WTC11 (cell line): ENCODE results near the gene EDARADD. TPM values are rescaled to one million over a fixed set of nuclear protein-coding genes. Genes with fewer than 3 reads are reported as not detected.

Source experiments
- CREM ChIP-seq: sonication (generic); formaldehyde crosslinking; IDR thresholded peaks from 2 replicates; pipeline ENCODE4 v1.8.1; 2022; ENCODE audit warnings: mild to moderate bottlenecking, missing genetic modification reagents, moderate library complexity
- FOXJ3 ChIP-seq: sonication (generic); formaldehyde crosslinking; IDR thresholded peaks from 2 replicates; pipeline ENCODE4 v1.9.0; 2021; ENCODE audit warnings: missing genetic modification reagents, mild to moderate bottlenecking, borderline replicate concordance
- FOXK1 ChIP-seq: sonication (generic); formaldehyde crosslinking; IDR thresholded peaks from 2 replicates; pipeline ENCODE4 v1.8.0; 2022; ENCODE audit warnings: mild to moderate bottlenecking, moderate library complexity, missing genetic modification reagents
- GABPB1 ChIP-seq: sonication (generic); formaldehyde crosslinking; IDR thresholded peaks from 2 replicates; pipeline ENCODE4 v1.8.1; 2023; ENCODE audit warnings: mild to moderate bottlenecking, missing genetic modification reagents
- GTF2I ChIP-seq: fragments of 250-450 bp; sonication (Bioruptor Pico); conservative IDR thresholded peaks from 2 replicates; pipeline ENCODE4 v1.4.0; 2021; ENCODE audit warnings: mild to moderate bottlenecking
- NFE2L1 ChIP-seq: sonication (generic); formaldehyde crosslinking; IDR thresholded peaks from 2 replicates; pipeline ENCODE4 v1.8.1; 2023; ENCODE audit warnings: missing genetic modification reagents
- OVOL2 ChIP-seq: fragments of 250-450 bp; sonication (Bioruptor Pico); IDR thresholded peaks from 2 replicates; pipeline ENCODE4 v1.9.0; 2021; ENCODE audit warnings: mild to moderate bottlenecking, borderline replicate concordance
- PRRX2 ChIP-seq: fragments of 250-450 bp; sonication (Bioruptor Pico); IDR thresholded peaks from 2 replicates; pipeline ENCODE4 v1.8.0; 2021; ENCODE audit warnings: mild to moderate bottlenecking
- SMAD4 ChIP-seq: sonication (generic); formaldehyde crosslinking; IDR thresholded peaks from 2 replicates; pipeline ENCODE4 v1.8.0; 2022; ENCODE audit warnings: mild to moderate bottlenecking, missing genetic modification reagents
- SP1 ChIP-seq: sonication (generic); formaldehyde crosslinking; conservative IDR thresholded peaks from 2 replicates; pipeline ENCODE4 v1.8.1; 2022; ENCODE audit warnings: missing genetic modification reagents
- TEAD1 ChIP-seq: sonication (generic); formaldehyde crosslinking; IDR thresholded peaks from 2 replicates; pipeline ENCODE4 v1.8.0; 2022; ENCODE audit warnings: mild to moderate bottlenecking, missing genetic modification reagents
- ZNF138 ChIP-seq: sonication (generic); formaldehyde crosslinking; conservative IDR thresholded peaks from 2 replicates; pipeline ENCODE4 v1.8.1; 2022; ENCODE audit warnings: mild to moderate bottlenecking, moderate library complexity, missing genetic modification reagents
- total RNA-seq: library from RNA; stranded (reverse); gene quantifications from 3 replicates; pipeline ENCODE4 v1.2.3, GENCODE V29; 2021
- TF ChIP-seq, protein P1 (sequence below): sonication (generic); formaldehyde crosslinking; IDR thresholded peaks from 2 replicates; pipeline ENCODE4 v1.8.1; 2023; ENCODE audit warnings: mild to moderate bottlenecking, missing genetic modification reagents
- TF ChIP-seq, protein P2 (sequence below): fragments of 250-450 bp; sonication (Bioruptor Pico); IDR thresholded peaks from 2 replicates; pipeline ENCODE4 v1.9.0; 2021; ENCODE audit warnings: mild to moderate bottlenecking, borderline replicate concordance
- TF ChIP-seq, protein P3 (sequence below): sonication (generic); formaldehyde crosslinking; IDR thresholded peaks from 2 replicates; pipeline ENCODE4 v1.8.1; 2022; ENCODE audit warnings: missing genetic modification reagents, borderline replicate concordance
- TF ChIP-seq, protein P4 (sequence below): sonication (generic); formaldehyde crosslinking; IDR thresholded peaks from 2 replicates; pipeline ENCODE4 v1.8.1; 2022; ENCODE audit warnings: mild to moderate bottlenecking, moderate library complexity, missing genetic modification reagents
- TF ChIP-seq, protein P5 (sequence below): sonication (generic); formaldehyde crosslinking; IDR thresholded peaks from 2 replicates; pipeline ENCODE4 v1.8.0; 2022; ENCODE audit warnings: mild to moderate bottlenecking, missing genetic modification reagents
- TF ChIP-seq, protein P6 (sequence below): fragments of 250-450 bp; sonication (Bioruptor Pico); IDR thresholded peaks from 2 replicates; pipeline ENCODE4 v2.1.2; 2022; ENCODE audit warnings: mild to moderate bottlenecking, moderate library complexity
- TF ChIP-seq, protein P7 (sequence below): sonication (generic); formaldehyde crosslinking; IDR thresholded peaks from 2 replicates; pipeline ENCODE4 v1.8.1; 2022; ENCODE audit warnings: mild to moderate bottlenecking, missing genetic modification reagents, moderate library complexity, borderline replicate concordance
- TF ChIP-seq, protein P8 (sequence below): sonication (generic); formaldehyde crosslinking; IDR thresholded peaks from 2 replicates; pipeline ENCODE4 v1.8.1; 2023; ENCODE audit warnings: mild to moderate bottlenecking, moderate library complexity, missing genetic modification reagents

The EDARADD gene
- total RNA-seq, 1 experiment from 2014 or later: 5.0 TPM

DNA sequence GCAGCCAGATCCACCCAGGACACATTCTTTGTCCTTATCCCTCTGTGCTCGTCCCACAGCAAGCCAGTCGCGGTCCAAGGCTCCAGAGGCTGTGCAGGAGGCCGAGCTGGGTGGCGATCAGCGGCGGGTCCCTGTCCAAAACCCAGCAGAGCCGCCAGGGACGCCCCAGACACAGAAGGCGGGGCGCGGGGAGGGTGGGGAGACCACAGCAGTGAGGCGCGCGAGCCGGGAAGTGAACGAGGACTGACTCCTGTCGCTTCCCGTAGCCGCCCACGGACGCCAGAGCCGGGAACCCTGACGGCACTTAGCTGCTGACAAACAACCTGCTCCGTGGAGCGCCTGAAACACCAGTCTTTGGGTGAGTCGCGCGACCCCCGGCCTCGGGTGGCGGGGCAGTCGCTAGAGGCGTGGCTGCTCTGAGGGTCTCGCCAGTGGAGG is 129.6 kb downstream of the EDARADD start, which contains the start of gene LGALS8 (continued):
- TF ChIP-seq, protein P1, sequence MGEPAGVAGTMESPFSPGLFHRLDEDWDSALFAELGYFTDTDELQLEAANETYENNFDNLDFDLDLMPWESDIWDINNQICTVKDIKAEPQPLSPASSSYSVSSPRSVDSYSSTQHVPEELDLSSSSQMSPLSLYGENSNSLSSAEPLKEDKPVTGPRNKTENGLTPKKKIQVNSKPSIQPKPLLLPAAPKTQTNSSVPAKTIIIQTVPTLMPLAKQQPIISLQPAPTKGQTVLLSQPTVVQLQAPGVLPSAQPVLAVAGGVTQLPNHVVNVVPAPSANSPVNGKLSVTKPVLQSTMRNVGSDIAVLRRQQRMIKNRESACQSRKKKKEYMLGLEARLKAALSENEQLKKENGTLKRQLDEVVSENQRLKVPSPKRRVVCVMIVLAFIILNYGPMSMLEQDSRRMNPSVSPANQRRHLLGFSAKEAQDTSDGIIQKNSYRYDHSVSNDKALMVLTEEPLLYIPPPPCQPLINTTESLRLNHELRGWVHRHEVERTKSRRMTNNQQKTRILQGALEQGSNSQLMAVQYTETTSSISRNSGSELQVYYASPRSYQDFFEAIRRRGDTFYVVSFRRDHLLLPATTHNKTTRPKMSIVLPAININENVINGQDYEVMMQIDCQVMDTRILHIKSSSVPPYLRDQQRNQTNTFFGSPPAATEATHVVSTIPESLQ (CRISPR knock-in tag): no peak
- TF ChIP-seq SMAD4 (no peak), GTF2I (no peak), ZNF138 (CRISPR knock-in tag) (no peak), TEAD1 (CRISPR knock-in tag) (no peak), FOXK1 (no peak), FOXJ3 (CRISPR knock-in tag) (no peak), SP1 (CRISPR knock-in tag) (peak; percentile 13; the same call in 1 of the 2 replicates), NFE2L1 (CRISPR knock-in tag) (no peak), CREM (no peak), GABPB1 (CRISPR knock-in tag) (peak; percentile 9; the same call in 1 of the 2 replicates), PRRX2 (CRISPR knock-in tag) (no peak), OVOL2 (CRISPR knock-in tag) (no peak)
- TF ChIP-seq, protein P2, sequence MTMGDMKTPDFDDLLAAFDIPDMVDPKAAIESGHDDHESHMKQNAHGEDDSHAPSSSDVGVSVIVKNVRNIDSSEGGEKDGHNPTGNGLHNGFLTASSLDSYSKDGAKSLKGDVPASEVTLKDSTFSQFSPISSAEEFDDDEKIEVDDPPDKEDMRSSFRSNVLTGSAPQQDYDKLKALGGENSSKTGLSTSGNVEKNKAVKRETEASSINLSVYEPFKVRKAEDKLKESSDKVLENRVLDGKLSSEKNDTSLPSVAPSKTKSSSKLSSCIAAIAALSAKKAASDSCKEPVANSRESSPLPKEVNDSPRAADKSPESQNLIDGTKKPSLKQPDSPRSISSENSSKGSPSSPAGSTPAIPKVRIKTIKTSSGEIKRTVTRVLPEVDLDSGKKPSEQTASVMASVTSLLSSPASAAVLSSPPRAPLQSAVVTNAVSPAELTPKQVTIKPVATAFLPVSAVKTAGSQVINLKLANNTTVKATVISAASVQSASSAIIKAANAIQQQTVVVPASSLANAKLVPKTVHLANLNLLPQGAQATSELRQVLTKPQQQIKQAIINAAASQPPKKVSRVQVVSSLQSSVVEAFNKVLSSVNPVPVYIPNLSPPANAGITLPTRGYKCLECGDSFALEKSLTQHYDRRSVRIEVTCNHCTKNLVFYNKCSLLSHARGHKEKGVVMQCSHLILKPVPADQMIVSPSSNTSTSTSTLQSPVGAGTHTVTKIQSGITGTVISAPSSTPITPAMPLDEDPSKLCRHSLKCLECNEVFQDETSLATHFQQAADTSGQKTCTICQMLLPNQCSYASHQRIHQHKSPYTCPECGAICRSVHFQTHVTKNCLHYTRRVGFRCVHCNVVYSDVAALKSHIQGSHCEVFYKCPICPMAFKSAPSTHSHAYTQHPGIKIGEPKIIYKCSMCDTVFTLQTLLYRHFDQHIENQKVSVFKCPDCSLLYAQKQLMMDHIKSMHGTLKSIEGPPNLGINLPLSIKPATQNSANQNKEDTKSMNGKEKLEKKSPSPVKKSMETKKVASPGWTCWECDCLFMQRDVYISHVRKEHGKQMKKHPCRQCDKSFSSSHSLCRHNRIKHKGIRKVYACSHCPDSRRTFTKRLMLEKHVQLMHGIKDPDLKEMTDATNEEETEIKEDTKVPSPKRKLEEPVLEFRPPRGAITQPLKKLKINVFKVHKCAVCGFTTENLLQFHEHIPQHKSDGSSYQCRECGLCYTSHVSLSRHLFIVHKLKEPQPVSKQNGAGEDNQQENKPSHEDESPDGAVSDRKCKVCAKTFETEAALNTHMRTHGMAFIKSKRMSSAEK (CRISPR knock-in tag): no peak
- TF ChIP-seq, protein P3, sequence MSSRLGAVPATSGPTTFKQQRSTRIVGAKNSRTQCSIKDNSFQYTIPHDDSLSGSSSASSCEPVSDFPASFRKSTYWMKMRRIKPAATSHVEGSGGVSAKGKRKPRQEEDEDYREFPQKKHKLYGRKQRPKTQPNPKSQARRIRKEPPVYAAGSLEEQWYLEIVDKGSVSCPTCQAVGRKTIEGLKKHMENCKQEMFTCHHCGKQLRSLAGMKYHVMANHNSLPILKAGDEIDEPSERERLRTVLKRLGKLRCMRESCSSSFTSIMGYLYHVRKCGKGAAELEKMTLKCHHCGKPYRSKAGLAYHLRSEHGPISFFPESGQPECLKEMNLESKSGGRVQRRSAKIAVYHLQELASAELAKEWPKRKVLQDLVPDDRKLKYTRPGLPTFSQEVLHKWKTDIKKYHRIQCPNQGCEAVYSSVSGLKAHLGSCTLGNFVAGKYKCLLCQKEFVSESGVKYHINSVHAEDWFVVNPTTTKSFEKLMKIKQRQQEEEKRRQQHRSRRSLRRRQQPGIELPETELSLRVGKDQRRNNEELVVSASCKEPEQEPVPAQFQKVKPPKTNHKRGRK (CRISPR knock-in tag): no peak
- TF ChIP-seq, protein P4, sequence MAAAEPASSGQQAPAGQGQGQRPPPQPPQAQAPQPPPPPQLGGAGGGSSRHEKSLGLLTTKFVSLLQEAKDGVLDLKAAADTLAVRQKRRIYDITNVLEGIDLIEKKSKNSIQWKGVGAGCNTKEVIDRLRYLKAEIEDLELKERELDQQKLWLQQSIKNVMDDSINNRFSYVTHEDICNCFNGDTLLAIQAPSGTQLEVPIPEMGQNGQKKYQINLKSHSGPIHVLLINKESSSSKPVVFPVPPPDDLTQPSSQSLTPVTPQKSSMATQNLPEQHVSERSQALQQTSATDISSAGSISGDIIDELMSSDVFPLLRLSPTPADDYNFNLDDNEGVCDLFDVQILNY (CRISPR knock-in tag): 0 out of 2 replicates have a peak, but pooled peaks have one; percentile 15
- TF ChIP-seq, protein P5, sequence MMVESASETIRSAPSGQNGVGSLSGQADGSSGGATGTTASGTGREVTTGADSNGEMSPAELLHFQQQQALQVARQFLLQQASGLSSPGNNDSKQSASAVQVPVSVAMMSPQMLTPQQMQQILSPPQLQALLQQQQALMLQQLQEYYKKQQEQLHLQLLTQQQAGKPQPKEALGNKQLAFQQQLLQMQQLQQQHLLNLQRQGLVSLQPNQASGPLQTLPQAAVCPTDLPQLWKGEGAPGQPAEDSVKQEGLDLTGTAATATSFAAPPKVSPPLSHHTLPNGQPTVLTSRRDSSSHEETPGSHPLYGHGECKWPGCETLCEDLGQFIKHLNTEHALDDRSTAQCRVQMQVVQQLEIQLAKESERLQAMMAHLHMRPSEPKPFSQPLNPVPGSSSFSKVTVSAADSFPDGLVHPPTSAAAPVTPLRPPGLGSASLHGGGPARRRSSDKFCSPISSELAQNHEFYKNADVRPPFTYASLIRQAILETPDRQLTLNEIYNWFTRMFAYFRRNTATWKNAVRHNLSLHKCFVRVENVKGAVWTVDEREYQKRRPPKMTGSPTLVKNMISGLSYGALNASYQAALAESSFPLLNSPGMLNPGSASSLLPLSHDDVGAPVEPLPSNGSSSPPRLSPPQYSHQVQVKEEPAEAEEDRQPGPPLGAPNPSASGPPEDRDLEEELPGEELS (CRISPR knock-in tag): no peak
- TF ChIP-seq, protein P6, sequence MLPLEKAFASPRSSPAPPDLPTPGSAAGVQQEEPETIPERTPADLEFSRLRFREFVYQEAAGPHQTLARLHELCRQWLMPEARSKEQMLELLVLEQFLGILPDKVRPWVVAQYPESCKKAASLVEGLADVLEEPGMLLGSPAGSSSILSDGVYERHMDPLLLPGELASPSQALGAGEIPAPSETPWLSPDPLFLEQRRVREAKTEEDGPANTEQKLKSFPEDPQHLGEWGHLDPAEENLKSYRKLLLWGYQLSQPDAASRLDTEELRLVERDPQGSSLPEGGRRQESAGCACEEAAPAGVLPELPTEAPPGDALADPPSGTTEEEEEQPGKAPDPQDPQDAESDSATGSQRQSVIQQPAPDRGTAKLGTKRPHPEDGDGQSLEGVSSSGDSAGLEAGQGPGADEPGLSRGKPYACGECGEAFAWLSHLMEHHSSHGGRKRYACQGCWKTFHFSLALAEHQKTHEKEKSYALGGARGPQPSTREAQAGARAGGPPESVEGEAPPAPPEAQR (CRISPR knock-in tag): no peak
- TF ChIP-seq, protein P7, sequence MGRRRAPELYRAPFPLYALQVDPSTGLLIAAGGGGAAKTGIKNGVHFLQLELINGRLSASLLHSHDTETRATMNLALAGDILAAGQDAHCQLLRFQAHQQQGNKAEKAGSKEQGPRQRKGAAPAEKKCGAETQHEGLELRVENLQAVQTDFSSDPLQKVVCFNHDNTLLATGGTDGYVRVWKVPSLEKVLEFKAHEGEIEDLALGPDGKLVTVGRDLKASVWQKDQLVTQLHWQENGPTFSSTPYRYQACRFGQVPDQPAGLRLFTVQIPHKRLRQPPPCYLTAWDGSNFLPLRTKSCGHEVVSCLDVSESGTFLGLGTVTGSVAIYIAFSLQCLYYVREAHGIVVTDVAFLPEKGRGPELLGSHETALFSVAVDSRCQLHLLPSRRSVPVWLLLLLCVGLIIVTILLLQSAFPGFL (CRISPR knock-in tag): peak; percentile 51; the same call in 1 of the 2 replicates
- TF ChIP-seq, protein P8, sequence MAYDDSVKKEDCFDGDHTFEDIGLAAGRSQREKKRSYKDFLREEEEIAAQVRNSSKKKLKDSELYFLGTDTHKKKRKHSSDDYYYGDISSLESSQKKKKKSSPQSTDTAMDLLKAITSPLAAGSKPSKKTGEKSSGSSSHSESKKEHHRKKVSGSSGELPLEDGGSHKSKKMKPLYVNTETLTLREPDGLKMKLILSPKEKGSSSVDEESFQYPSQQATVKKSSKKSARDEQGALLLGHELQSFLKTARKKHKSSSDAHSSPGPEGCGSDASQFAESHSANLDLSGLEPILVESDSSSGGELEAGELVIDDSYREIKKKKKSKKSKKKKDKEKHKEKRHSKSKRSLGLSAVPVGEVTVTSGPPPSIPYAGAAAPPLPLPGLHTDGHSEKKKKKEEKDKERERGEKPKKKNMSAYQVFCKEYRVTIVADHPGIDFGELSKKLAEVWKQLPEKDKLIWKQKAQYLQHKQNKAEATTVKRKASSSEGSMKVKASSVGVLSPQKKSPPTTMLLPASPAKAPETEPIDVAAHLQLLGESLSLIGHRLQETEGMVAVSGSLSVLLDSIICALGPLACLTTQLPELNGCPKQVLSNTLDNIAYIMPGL (CRISPR knock-in tag): peak; percentile 65; the same call in 1 of the 2 replicates
- TF ChIP-seq, all 79 proteins: peak for 6
